Pancreas (tissue), 10 donors: ENCODE results near the gene GPC6. TPM values are rescaled to one million over a fixed set of nuclear protein-coding genes. Genes with fewer than 3 reads are reported as not detected.
A peak's percentile ranks its signal among the peaks of the same experiment; 100 is the strongest.

Experiments used
- ATAC-seq, 4 donors: fragments of 200-7000 bp; cut with Tn5 transposase; one replicate each; pipeline versions ENCODE4 v1.8.0 to v1.9.1; 2020; ENCODE audit warnings: mild to moderate bottlenecking in 4 of 4, moderate library complexity in 4 of 4
- DNase-seq, 6 donors: peaks; one replicate each; pipeline ENCODE4 v3.0.0-alpha.2; 2020
- FAIRE-seq: peaks from 2 replicates; lab custom pipeline; 2012; peaks lifted over from hg19 to GRCh38; lab: Jason Lieb, UNC
- H3K27ac ChIP-seq, 4 donors: fragments of 200-600 bp; sonication (generic); 1 replicate in 3 of 4; 2 replicates in 1 of 4; pipeline versions ENCODE4 v1.5.0 to v1.8.0; 2020
- H3K27me3 ChIP-seq, 4 donors: fragments of 200-600 bp; one replicate each; pipeline ENCODE4 v1.8.0; 2021
- H3K36me3 ChIP-seq, 3 donors: fragments of 200-600 bp; sonication (generic) in 1 of 3; one replicate each; pipeline versions ENCODE4 v1.5.0 to v1.8.0; 2020 to 2021
- H3K4me1 ChIP-seq, 3 donors: fragments of 200-600 bp; one replicate each; pipeline ENCODE4 v1.8.0; 2021
- H3K4me3 ChIP-seq, 4 donors: fragments of 200-600 bp; sonication (generic) in 2 of 4; one replicate each; pipeline versions ENCODE4 v1.5.0 to v1.8.0; 2020 to 2021
- H3K9me3 ChIP-seq, 4 donors: fragments of 200-600 bp; one replicate each; pipeline ENCODE4 v1.8.0; 2021
- CTCF ChIP-seq, 4 donors: fragments of 200-600 bp; sonication (generic) in 3 of 4; IDR thresholded peaks; one replicate each; pipeline versions ENCODE4 v1.5.0 to v1.8.0; 2021; ENCODE audit warnings: antibody characterized with exemption in 4 of 4
- WGBS, 2 donors: extraction: QIAGEN DNeasy Blood & Tissue Kit; methylation state at CpG; one replicate each; pipeline ENCODE4 v1.1.7; 2013; 5-methylcytosine and 5-hydroxymethylcytosine counted together
- intact Hi-C, 3 donors: fragments of 100-400 bp; cut with DNase I; formaldehyde crosslinking; loops; one replicate each; pipeline versions ENCODE4 v1.11.1 to v1.14.2; 2022
- polyA plus RNA-seq, 2 donors: library from polyadenylated mRNA; stranded (reverse); fragments of 200-250 nt; gene quantifications; one replicate each; pipeline ENCODE4 v1.2.3, GENCODE V29; 2013
- total RNA-seq, 6 donors: library from RNA; stranded (reverse); fragmentation: NEBNext Ultra II Directional in 4 of 6; extraction: Animal tissue kit (Norgen Biotek cat#: 25700) in 4 of 6; gene quantifications; one replicate each; pipeline versions ENCODE4 v1.2.1 to v1.2.4, GENCODE V29; 2021 to 2023
- donor health status: healthy with polysubstance abuse.
- donor health status: DM: no; HTN: no; CAD: no; lungs with moderate emphysema.
- donor health status: DM: no; HTN: no; CAD: no.
- donor health status: control.
- donor health status: control.
- donor health status: Bipolar disorder and iron deficiency.
- donor health status: DM: yes; HTN: yes; CAD: no.
- donor health status: DM: no; HTN: no; CAD: no.
- donor health status: DM: no; HTN: no; CAD: no.
- donor health status: DM: yes; HTN: yes; CAD: no.

Gene GPC6
- total and polyA plus RNA-seq, 8 donors: 0.23 to 3.3 (median 1.2) TPM

GRCh38 chr13:93227878-93228642 is 1.5 kb downstream of the GPC6 start:
- Histone ChIP-seq H3K27me3 (peaks cover 0 to 10% (median 0%) of the 10 kb centered on the region in 4 donors), H3K4me1 (peaks cover 0 to 3% (median 0%) of the 10 kb centered on the region in 3 donors), H3K4me3 (peak overlapping the region; percentile 24 to 60 (median 36)), H3K9me3 (no peaks in the 10 kb centered on the region), H3K36me3 (no peaks in the 10 kb centered on the region), H3K27ac (peak overlapping the region in 2 of 4 donors; percentile 50 to 52)
- ATAC-seq: peak; percentile 64 to 81 (median 76)
- FAIRE-seq: no peak
- no peak for TF ChIP-seq CTCF (IDR thresholded peaks at IDR 0.05)
- 1% methylated on average over 49 to 62 of the region's 62 CpGs for WGBS, 2 donors
- DNase-seq: peak; percentile 11 to 73 (median 32)
- intact Hi-C loops: no loop called here

GRCh38 chr13:93228643-93228937 is 2.0 kb downstream of the GPC6 start:
- Histone ChIP-seq H3K4me1 (peaks cover 0 to 3% (median 0%) of the 10 kb centered on the region in 3 donors), H3K27me3 (peaks cover 0 to 10% (median 0%) of the 10 kb centered on the region in 4 donors), H3K36me3 (no peaks in the 10 kb centered on the region), H3K9me3 (no peaks in the 10 kb centered on the region), H3K27ac (peak overlapping the region in 2 of 4 donors; percentile 50 to 52), H3K4me3 (peak overlapping the region in 2 of 4 donors; percentile 39 to 60)
- DNase-seq: no peak
- WGBS, 2 donors: 5% methylated on average over 9 of the region's 9 CpGs
- no peak for TF ChIP-seq CTCF (IDR thresholded peaks at IDR 0.05)
- no peak for FAIRE-seq
- intact Hi-C loops: no loop called here
- ATAC-seq: no peak

- DNase-seq: no peak
- ATAC-seq: no peak
- intact Hi-C loops: no loop called here
- Histone ChIP-seq H3K27ac (no peak overlapping the region), H3K4me3 (no peak overlapping the region), H3K4me1 (peaks cover 0 to 3% (median 0%) of the 10 kb centered on the region in 3 donors), H3K9me3 (no peaks in the 10 kb centered on the region), H3K27me3 (peaks cover 0 to 10% (median 0%) of the 10 kb centered on the region in 4 donors), H3K36me3 (no peaks in the 10 kb centered on the region)
- TF ChIP-seq CTCF (IDR thresholded peaks at IDR 0.05): no peak
- no peak for FAIRE-seq
Measured at GRCh38 chr13:93230261-93230855, 3.8 kb downstream of the GPC6 start.

GRCh38 chr13:93231867-93232266 is 5.3 kb downstream of the GPC6 start:
- Histone ChIP-seq H3K9me3 (no peaks in the 10 kb centered on the region), H3K36me3 (no peaks in the 10 kb centered on the region), H3K27me3 (peaks cover 0 to 3% (median 0%) of the 10 kb centered on the region in 4 donors), H3K4me1 (peaks cover 0 to 3% (median 0%) of the 10 kb centered on the region in 3 donors), H3K27ac (no peak overlapping the region), H3K4me3 (no peak overlapping the region)
- ATAC-seq (no peak), DNase-seq (no peak), FAIRE-seq (no peak)
- 15 to 16% methylated on average over 3 of the region's 3 CpGs for WGBS, 2 donors
- TF ChIP-seq CTCF (IDR thresholded peaks at IDR 0.05): no peak
- intact Hi-C loops: no loop called here

GRCh38 chr13:93233997-93234416 is 7.4 kb downstream of the GPC6 start:
- H3K4me1 ChIP-seq: peaks cover 0 to 3% (median 0%) of the 10 kb centered on the region in 3 donors
- H3K4me3 ChIP-seq: no peak overlapping the region
- TF ChIP-seq CTCF (IDR thresholded peaks at IDR 0.05): no peak
- no peak overlapping the region for H3K27ac ChIP-seq
- H3K27me3 ChIP-seq: peaks cover 0 to 3% (median 0%) of the 10 kb centered on the region in 4 donors
- FAIRE-seq: no peak
- peak in 1 of 4 donors; percentile 24 for ATAC-seq
- H3K36me3 ChIP-seq: no peaks in the 10 kb centered on the region
- DNase-seq: no peak
- no peaks in the 10 kb centered on the region for H3K9me3 ChIP-seq
- WGBS, 2 donors: 39 to 58% methylated on average over 3 of the region's 3 CpGs
- intact Hi-C loops: no loop called here
